Ascending aorta (tissue), 2 donors: ENCODE data around the gene KCTD10. TPM values are rescaled to one million over a fixed set of nuclear protein-coding genes. Genes with fewer than 3 reads are reported as not detected.

Experiments
- DNase-seq, 2 donors: peaks; one replicate each; pipeline ENCODE4 v3.0.0-alpha.2; 2019; ENCODE audit warnings: low spot score in 2 of 2
- H3K27ac ChIP-seq, 2 donors: fragments of 200-600 bp; sonication (generic); one replicate each; pipeline ENCODE4 v1.5.1; 2016 to 2017; ENCODE audit warnings: mild to moderate bottlenecking in 1 of 2
- H3K27me3 ChIP-seq: fragments of 200-600 bp; sonication (generic); one replicate; pipeline ENCODE4 v1.5.1; 2017
- H3K36me3 ChIP-seq, 2 donors: fragments of 200-600 bp; sonication (generic); one replicate each; pipeline ENCODE4 v1.5.1; 2016
- H3K4me1 ChIP-seq, 2 donors: fragments of 200-600 bp; sonication (generic); one replicate each; pipeline ENCODE4 v1.5.1; 2016 to 2017; ENCODE audit warnings: mild to moderate bottlenecking in 1 of 2
- H3K4me3 ChIP-seq, 2 donors: fragments of 200-600 bp; sonication (generic); one replicate each; pipeline ENCODE4 v1.5.1; 2016 to 2017; ENCODE audit warnings: mild to moderate bottlenecking in 1 of 2
- H3K9me3 ChIP-seq, 2 donors: fragments of 200-600 bp; sonication (generic); one replicate each; pipeline ENCODE4 v1.5.1; 2016
- intact Hi-C: fragments of 100-400 bp; cut with DNase I; formaldehyde crosslinking; loops from one replicate; pipeline ENCODE4 v1.15.1; 2023
- total RNA-seq: library from RNA; depleted of rRNA; stranded (reverse); fragments of >200 nt; gene quantifications from one replicate; pipeline ENCODE4 v1.1.0, GENCODE V29; 2016
- TF ChIP-seq, protein P1 (sequence below), 3 experiments: fragments of 200-600 bp in 2 of 3; fragments of 450-650 bp in 1 of 3; sonication (generic) in 2 of 3; IDR thresholded peaks; one replicate each; pipeline ENCODE4 v1.5.1; 2016 to 2019; ENCODE audit warnings: antibody characterized with exemption in 3 of 3, mild to moderate bottlenecking in 1 of 3, moderate library complexity in 1 of 3

The KCTD10 gene
- total RNA-seq, 1 donor from 2014 or later: 102 TPM

- Histone ChIP-seq H3K27me3 (no peaks in the 10 kb centered on the region), H3K4me1 (peaks cover 56 to 89% of the 10 kb centered on the region in 2 donors), H3K4me3 (no peak overlapping the region), H3K9me3 (no peaks in the 10 kb centered on the region), H3K27ac (peak overlapping the region; percentile 96 to 99), H3K36me3 (peaks cover 18 to 28% of the 10 kb centered on the region in 2 donors)
- no peak for DNase-seq
- TF ChIP-seq, protein P1, sequence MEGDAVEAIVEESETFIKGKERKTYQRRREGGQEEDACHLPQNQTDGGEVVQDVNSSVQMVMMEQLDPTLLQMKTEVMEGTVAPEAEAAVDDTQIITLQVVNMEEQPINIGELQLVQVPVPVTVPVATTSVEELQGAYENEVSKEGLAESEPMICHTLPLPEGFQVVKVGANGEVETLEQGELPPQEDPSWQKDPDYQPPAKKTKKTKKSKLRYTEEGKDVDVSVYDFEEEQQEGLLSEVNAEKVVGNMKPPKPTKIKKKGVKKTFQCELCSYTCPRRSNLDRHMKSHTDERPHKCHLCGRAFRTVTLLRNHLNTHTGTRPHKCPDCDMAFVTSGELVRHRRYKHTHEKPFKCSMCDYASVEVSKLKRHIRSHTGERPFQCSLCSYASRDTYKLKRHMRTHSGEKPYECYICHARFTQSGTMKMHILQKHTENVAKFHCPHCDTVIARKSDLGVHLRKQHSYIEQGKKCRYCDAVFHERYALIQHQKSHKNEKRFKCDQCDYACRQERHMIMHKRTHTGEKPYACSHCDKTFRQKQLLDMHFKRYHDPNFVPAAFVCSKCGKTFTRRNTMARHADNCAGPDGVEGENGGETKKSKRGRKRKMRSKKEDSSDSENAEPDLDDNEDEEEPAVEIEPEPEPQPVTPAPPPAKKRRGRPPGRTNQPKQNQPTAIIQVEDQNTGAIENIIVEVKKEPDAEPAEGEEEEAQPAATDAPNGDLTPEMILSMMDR (IDR thresholded peaks at IDR 0.05): no peak
- intact Hi-C loops: loop anchor here (5.0 to 10.0 kb wide), 4 partner anchors 366 to 1156 kb away; partner anchors contain the start of genes ALKBH2, CMKLR1 and UNG
Measured at GRCh38 chr12:109461049-109461845, 15.9 kb downstream of the KCTD10 start.

GRCh38 chr12:109460538-109460937 is 16.6 kb downstream of the KCTD10 start:
- intact Hi-C loops: loop anchor here (5.0 to 10.0 kb wide), 4 partner anchors 366 to 1156 kb away; partner anchors contain the start of genes ALKBH2, CMKLR1 and UNG
- Histone ChIP-seq H3K27me3 (no peaks in the 10 kb centered on the region), H3K36me3 (peaks cover 21 to 35% of the 10 kb centered on the region in 2 donors), H3K9me3 (no peaks in the 10 kb centered on the region), H3K4me3 (no peak overlapping the region), H3K4me1 (peaks cover 51 to 83% of the 10 kb centered on the region in 2 donors), H3K27ac (peak overlapping the region; percentile 96 to 99)
- TF ChIP-seq, protein P1 (IDR thresholded peaks at IDR 0.05): no peak
- no peak for DNase-seq

DNA sequence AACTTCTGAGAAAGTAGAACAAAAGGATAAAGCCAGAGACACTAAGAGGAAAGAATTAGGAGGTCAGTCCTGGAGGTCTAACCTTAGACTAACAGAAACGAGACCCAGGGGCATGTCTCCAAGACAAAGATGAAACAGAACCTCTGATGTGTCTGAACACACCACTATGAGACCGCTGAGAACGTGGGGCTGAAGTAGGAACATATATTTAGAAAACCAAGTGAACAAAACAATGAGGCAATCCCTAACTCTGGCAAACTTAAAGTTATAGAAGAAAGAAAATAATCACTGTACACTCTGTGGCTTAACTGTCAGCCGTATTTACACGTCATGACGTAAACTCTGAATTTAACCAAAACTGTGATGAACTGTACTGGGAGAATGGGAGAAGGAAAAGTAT is 17.9 kb downstream of the KCTD10 start:
- intact Hi-C loops: no loop called here
- peaks cover 44 to 70% of the 10 kb centered on the region in 2 donors for H3K4me1 ChIP-seq
- H3K36me3 ChIP-seq: peaks cover 34 to 43% of the 10 kb centered on the region in 2 donors
- no peaks in the 10 kb centered on the region for H3K9me3 ChIP-seq
- DNase-seq: peak in 1 of 2 donors; percentile 59
- TF ChIP-seq, protein P1 (IDR thresholded peaks at IDR 0.05): no peak
- H3K27ac ChIP-seq: peak overlapping the region; percentile 96 to 99
- H3K27me3 ChIP-seq: no peaks in the 10 kb centered on the region
- H3K4me3 ChIP-seq: peak overlapping the region in 1 of 2 donors; percentile 29

DNA sequence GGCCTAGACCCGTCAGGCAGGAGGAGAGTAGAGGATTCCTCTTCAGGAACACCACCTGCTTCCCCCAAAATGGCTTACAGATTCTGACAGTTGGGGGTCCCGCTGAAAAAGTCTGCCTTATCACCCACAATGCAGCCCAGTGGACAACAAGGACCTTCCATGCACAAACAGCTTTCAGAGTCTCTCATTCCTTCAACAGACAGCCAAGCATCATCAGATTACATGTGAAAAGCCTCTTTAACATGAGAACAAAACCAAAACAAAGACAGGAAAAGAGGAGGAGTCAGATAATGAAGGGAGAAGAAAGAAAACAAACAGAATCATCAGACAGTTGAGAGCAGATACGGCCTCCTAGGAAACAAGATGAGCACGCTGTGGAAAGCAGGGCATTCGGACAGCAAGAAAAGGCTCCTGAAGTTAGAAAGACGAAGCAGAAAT is 18.3 kb downstream of the KCTD10 start:
- Histone ChIP-seq H3K27ac (peak overlapping the region; percentile 96 to 99), H3K36me3 (peaks cover 38 to 47% of the 10 kb centered on the region in 2 donors), H3K9me3 (no peaks in the 10 kb centered on the region), H3K4me1 (peaks cover 39 to 65% of the 10 kb centered on the region in 2 donors), H3K27me3 (no peaks in the 10 kb centered on the region), H3K4me3 (peak overlapping the region in 1 of 2 donors; percentile 29)
- TF ChIP-seq, protein P1 (IDR thresholded peaks at IDR 0.05): no peak
- DNase-seq: no peak
- intact Hi-C loops: no loop called here

- peaks cover 45 to 54% of the 10 kb centered on the region in 2 donors for H3K36me3 ChIP-seq
- peak overlapping the region in 1 of 2 donors; percentile 29 for H3K4me3 ChIP-seq
- H3K4me1 ChIP-seq: peaks cover 34 to 60% of the 10 kb centered on the region in 2 donors
Measured at GRCh38 chr12:109458086-109458485, 19.0 kb downstream of the KCTD10 start.

More at GRCh38 chr12:109458086-109458485, 19.0 kb downstream of the KCTD10 start:
- Histone ChIP-seq H3K27me3 (no peaks in the 10 kb centered on the region), H3K9me3 (no peaks in the 10 kb centered on the region), H3K27ac (peak overlapping the region; percentile 96 to 99)
- intact Hi-C loops: no loop called here
- TF ChIP-seq, protein P1 (IDR thresholded peaks at IDR 0.05): no peak
- DNase-seq: no peak
